DND-41 (cell line): ENCODE results near the gene KCTD18.

Experiments used
- ATAC-seq: fragments of 200-7000 bp; cut with Tn5 transposase; 3 replicates; pipeline ENCODE4 v1.9.1; 2021; ENCODE audit warnings: low read depth; ENCODE audit not compliant: insufficient read depth
- DNase-seq: peaks from one replicate; pipeline ENCODE4 v3.0.0-alpha.2; 2020
- H2AFZ ChIP-seq: 2 replicates; pipeline ENCODE4 v1.6.0; 2012; ENCODE audit warnings: low read depth, low read length
- H3K27ac ChIP-seq: 2 replicates; pipeline ENCODE4 v1.5.1; 2012; ENCODE audit warnings: low read length, inconsistent platforms
- H3K27me3 ChIP-seq: fragments of 200-600 bp; sonication (generic); 2 replicates; pipeline ENCODE4 v1.6.0; 2012; ENCODE audit warnings: low read length, mild to moderate bottlenecking, inconsistent platforms; ENCODE audit not compliant: insufficient read depth, poor library complexity
- H3K36me3 ChIP-seq: 2 replicates; pipeline ENCODE4 v1.5.1; 2012; ENCODE audit warnings: low read length, inconsistent platforms; ENCODE audit not compliant: insufficient read depth
- H3K4me1 ChIP-seq: 2 replicates; pipeline ENCODE4 v1.5.1; 2012; ENCODE audit warnings: mild to moderate bottlenecking, low read length; ENCODE audit not compliant: insufficient read depth
- H3K4me2 ChIP-seq: 2 replicates; pipeline ENCODE4 v1.6.0; 2012; ENCODE audit warnings: mild to moderate bottlenecking, moderate library complexity, low read length, inconsistent platforms; ENCODE audit not compliant: insufficient read depth
- H3K4me3 ChIP-seq, 2 experiments: fragments of 200-600 bp in 1 of 2; shearing (Covaris generic) in 1 of 2; 2 replicates each; pipeline ENCODE4 v1.5.1; 2012 to 2016; ENCODE audit warnings: inconsistent platforms in 2 of 2, low read length in 2 of 2, mild to moderate bottlenecking in 2 of 2, low read depth in 1 of 2, moderate library complexity in 1 of 2
- H3K79me2 ChIP-seq: 2 replicates; pipeline ENCODE4 v1.6.0; 2012; ENCODE audit warnings: low read length, inconsistent platforms; ENCODE audit not compliant: insufficient read depth
- H3K9ac ChIP-seq: 2 replicates; pipeline ENCODE4 v1.6.0; 2012; ENCODE audit warnings: low read depth, mild to moderate bottlenecking, inconsistent platforms, low read length, moderate library complexity
- H3K9me3 ChIP-seq: 2 replicates; pipeline ENCODE4 v1.5.1; 2012; ENCODE audit warnings: low read length, moderate library complexity, mild to moderate bottlenecking, inconsistent platforms; ENCODE audit not compliant: insufficient read depth, severe bottlenecking
- H4K20me1 ChIP-seq: 2 replicates; pipeline ENCODE4 v1.6.0; 2012; ENCODE audit warnings: low read length; ENCODE audit not compliant: insufficient read depth
- CTCF ChIP-seq: IDR thresholded peaks from 2 replicates; pipeline ENCODE4 v1.5.1; 2012; ENCODE audit warnings: borderline replicate concordance, low read length, moderate library complexity, mild to moderate bottlenecking; ENCODE audit not compliant: poor library complexity, severe bottlenecking; ENCODE audit errors: extremely low read depth
- EZH2 ChIP-seq: IDR thresholded peaks from 3 replicates; pipeline ENCODE4 v1.6.1; 2012; ENCODE audit warnings: borderline replicate concordance, low read depth, mild to moderate bottlenecking, moderate library complexity, low read length, inconsistent platforms; ENCODE audit not compliant: severe bottlenecking

KCTD18 gene

DNA sequence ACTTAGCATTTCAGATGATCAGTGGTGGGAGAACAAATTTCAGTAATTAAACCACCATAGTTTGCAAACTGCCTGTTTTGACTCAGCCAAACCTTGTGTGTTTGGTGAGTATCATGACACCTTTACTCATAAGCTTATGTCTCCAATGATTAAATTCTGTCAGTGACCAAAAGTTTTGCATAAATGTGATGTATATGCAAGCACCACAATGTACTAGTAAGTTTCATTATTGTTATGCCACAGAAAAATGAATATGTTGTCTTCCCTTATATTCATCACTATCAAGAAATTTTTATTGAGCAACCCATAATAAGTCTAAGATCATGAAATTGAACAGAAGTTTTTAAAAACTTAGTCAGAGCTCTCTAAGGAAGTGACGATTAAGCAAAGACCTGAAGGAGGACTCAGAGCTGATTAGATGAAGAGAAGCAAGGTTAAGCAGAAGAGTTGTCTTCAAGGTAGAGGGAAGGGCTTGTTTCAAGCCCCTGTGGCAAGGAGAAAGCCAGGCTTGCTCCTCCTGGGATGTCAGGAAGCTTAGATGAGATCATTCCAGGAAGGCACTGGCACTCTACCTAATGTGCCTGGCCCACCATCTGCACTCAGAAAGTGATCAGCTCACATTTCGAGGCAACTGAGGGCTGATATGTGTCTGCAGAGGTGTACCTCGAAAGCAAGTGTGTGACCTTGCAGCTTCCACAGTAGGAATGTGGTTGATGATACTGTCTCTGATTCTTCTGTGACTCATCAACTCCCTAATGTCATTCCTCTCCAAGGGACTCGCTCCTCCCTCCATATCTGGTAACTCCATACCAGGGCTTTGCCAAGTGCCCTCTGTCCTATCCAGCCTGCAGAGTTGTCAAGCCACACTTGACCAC lies 54.7 kb downstream of the KCTD18 start:
- peaks cover 17% of the 10 kb centered on the region for H3K27me3 ChIP-seq
- no peaks in the 10 kb centered on the region for H3K9me3 ChIP-seq
- no peak overlapping the region for H2AFZ ChIP-seq
- H3K36me3 ChIP-seq: no peaks in the 10 kb centered on the region
- H3K4me2 ChIP-seq: no peak overlapping the region
- DNase-seq (no peak), ATAC-seq (no peak)
- no peaks in the 10 kb centered on the region for H3K79me2 ChIP-seq
- no peaks in the 10 kb centered on the region for H4K20me1 ChIP-seq
- H3K4me3 ChIP-seq: no peak overlapping the region
- no peaks in the 10 kb centered on the region for H3K4me1 ChIP-seq
- no peak overlapping the region for H3K9ac ChIP-seq
- no peak overlapping the region for H3K27ac ChIP-seq
- TF ChIP-seq EZH2: no peak
- TF ChIP-seq CTCF: no peak

GRCh38 chr2:200453853-200454534 lies 55.9 kb downstream of the KCTD18 start:
- Histone ChIP-seq H3K79me2 (no peaks in the 10 kb centered on the region), H3K27me3 (peaks cover 21% of the 10 kb centered on the region), H3K4me1 (no peaks in the 10 kb centered on the region), H3K4me2 (no peak overlapping the region), H3K4me3 (no peak overlapping the region), H2AFZ (no peak overlapping the region), H3K27ac (no peak overlapping the region), H3K9ac (no peak overlapping the region), H3K36me3 (no peaks in the 10 kb centered on the region), H3K9me3 (no peaks in the 10 kb centered on the region), H4K20me1 (no peaks in the 10 kb centered on the region)
- TF ChIP-seq CTCF: no peak
- TF ChIP-seq EZH2: no peak
- ATAC-seq (no peak), DNase-seq (no peak)

DNA sequence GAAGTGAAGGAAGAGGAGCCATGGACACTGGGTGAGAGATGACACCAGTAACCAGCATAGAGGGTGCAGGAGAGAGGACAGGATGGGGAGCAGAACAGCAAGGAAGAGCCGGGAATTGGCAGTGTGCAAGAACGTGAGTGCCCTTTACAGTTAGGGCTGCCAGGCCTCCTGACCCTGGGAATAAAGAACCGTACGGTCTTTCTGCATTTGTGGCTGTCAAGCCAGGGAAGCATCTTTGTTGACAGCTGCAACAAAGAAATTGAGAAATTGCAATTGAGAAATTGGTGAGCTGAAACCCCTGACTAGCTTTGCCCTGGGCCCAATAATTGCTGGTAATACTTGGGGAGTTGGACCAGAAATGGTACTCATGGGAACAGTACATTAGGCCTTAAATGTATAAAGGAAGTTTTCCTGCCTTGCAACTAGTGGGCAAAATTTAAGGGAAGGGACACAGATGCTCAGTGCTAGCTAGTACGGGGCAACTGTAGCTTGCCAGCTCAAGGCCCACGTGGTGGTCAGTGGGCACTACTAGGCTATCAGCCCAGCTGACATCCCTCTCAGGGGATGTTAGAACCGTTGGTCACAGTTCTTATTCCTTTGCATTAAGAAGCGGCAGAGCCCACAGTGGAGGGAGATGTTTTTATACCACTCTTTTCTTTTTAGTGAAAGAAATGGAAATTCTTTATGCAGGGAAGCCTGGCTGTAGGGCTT lies 56.6 kb downstream of the KCTD18 start:
- DNase-seq (no peak), ATAC-seq (no peak)
- Histone ChIP-seq H3K27ac (no peak overlapping the region), H3K4me3 (no peak overlapping the region), H3K9ac (no peak overlapping the region), H2AFZ (no peak overlapping the region), H3K79me2 (no peaks in the 10 kb centered on the region), H3K9me3 (no peaks in the 10 kb centered on the region), H3K4me1 (no peaks in the 10 kb centered on the region), H3K27me3 (peaks cover 23% of the 10 kb centered on the region), H4K20me1 (no peaks in the 10 kb centered on the region), H3K36me3 (no peaks in the 10 kb centered on the region), H3K4me2 (no peak overlapping the region)
- no peak for TF ChIP-seq EZH2
- no peak for TF ChIP-seq CTCF
